Omental fat pad (tissue), 4 donors: ENCODE data around the gene COQ4. TPM values are rescaled to one million over a fixed set of nuclear protein-coding genes. Genes with fewer than 3 reads are reported as not detected.

ENCODE experiments used
- ATAC-seq: fragments of 150-250 bp; one replicate; pipeline ENCODE4 v1.9.1; 2016; ENCODE audit warnings: mild to moderate bottlenecking, moderate library complexity; ENCODE audit not compliant: low FRiP score
- DNase-seq: peaks from one replicate; pipeline ENCODE4 v3.0.0-alpha.2; 2019; ENCODE audit warnings: low spot score
- total RNA-seq, 4 donors: library from RNA; depleted of rRNA; stranded (reverse); fragments of >200 nt; gene quantifications; one replicate each; pipeline ENCODE4 v1.1.0, GENCODE V29; 2016
- TF ChIP-seq, protein P1 (sequence below), 3 donors: fragments of 450-650 bp; IDR thresholded peaks; one replicate each; pipeline ENCODE4 v1.5.1; 2016 to 2017; ENCODE audit warnings: antibody characterized with exemption in 3 of 3, mild to moderate bottlenecking in 3 of 3, moderate library complexity in 2 of 3

Gene COQ4
- total RNA-seq, 4 donors from 2014 or later = 30.6 to 34.7 (median 32.8) TPM

DNA sequence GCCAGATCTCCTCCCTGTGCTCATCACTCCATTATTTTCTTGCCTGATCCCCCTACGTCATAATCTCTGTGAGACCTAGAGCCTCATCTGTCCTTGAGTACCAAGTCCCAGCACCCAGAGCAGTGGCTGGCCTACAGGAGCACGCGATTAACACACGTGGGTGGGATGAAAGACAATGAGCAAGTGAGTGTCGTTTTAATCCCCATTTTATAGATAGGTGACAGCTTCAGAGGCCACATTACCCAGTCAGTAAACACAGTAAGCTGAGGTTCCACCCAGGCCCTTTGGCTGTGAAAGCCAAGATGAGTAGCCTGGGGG, 17.7 kb upstream of the COQ4 start:
- no peak for ATAC-seq
- TF ChIP-seq, protein P1, sequence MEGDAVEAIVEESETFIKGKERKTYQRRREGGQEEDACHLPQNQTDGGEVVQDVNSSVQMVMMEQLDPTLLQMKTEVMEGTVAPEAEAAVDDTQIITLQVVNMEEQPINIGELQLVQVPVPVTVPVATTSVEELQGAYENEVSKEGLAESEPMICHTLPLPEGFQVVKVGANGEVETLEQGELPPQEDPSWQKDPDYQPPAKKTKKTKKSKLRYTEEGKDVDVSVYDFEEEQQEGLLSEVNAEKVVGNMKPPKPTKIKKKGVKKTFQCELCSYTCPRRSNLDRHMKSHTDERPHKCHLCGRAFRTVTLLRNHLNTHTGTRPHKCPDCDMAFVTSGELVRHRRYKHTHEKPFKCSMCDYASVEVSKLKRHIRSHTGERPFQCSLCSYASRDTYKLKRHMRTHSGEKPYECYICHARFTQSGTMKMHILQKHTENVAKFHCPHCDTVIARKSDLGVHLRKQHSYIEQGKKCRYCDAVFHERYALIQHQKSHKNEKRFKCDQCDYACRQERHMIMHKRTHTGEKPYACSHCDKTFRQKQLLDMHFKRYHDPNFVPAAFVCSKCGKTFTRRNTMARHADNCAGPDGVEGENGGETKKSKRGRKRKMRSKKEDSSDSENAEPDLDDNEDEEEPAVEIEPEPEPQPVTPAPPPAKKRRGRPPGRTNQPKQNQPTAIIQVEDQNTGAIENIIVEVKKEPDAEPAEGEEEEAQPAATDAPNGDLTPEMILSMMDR (IDR thresholded peaks at IDR 0.05) = no peak

GRCh38 chr9:128309551-128309950, 13.1 kb upstream of the COQ4 start:
- DNase-seq (no peak), ATAC-seq (no peak)
- TF ChIP-seq, protein P1 (IDR thresholded peaks at IDR 0.05) = no peak

More for the DNA sequence above, 17.7 kb upstream of the COQ4 start:
- DNase-seq = no peak

DNA sequence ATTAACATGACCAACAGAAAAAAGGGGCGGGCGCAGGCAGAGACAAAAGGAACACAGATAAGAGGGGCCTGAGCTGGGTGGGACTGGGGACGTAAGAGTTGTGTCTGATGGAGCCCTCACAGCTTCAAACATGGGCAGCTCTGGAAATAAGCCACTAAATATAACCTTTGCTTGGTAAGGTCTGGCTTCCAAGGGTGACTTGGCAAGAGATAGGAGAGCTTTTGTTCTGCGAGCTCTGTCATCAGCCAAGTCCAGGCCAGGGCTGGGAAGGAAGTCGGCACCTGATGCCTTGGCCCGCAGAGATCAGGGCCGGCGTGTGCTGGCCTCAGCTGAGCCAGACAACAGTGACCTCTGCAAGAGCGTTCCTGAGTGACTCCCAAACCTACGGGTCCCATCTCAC, 12.2 kb upstream of the COQ4 start:
- TF ChIP-seq, protein P1 (IDR thresholded peaks at IDR 0.05) = no peak
- ATAC-seq (no peak), DNase-seq (no peak)

DNA sequence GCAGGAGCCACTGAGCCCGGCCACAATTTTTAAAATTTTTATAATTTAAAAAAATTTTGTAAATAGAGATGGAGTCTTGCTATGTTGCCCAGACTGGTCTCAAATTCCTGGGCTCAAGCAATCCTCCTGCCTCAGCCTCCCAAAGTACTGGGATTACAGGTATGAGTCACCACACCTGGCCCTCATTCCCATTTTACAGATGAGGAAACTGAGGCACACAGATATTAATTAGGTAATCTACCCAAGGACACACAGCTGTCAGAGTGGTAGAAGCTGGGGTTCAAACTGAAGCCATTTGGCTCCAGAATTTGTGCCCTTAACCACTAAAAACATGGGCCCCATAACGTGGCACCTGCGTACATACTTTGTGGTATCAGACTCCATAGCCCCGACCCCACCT, 7.9 kb upstream of the COQ4 start:
- DNase-seq (no peak), ATAC-seq (no peak)
- TF ChIP-seq, protein P1 (IDR thresholded peaks at IDR 0.05) = no peak

DNA sequence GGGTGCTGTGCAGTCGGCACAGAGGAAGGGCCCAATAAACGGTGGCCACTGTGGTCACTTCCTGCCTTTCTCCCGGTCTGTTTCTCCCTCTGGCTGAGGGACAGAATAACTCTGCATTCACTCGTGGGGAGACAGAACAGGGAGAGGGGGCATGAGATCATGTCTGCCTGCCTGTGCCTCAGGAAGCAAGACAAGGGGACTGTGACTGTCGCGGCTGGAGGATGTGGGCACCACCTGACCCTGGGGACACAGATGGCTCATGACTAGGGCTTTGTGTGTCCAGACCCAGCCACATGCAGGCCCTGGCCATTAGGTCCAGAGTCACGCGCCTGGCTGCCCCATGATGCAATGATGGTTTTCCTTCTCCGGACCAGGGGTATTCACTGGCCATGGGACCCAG, 6.2 kb upstream of the COQ4 start:
- no peak for DNase-seq
- TF ChIP-seq, protein P1 (IDR thresholded peaks at IDR 0.05) = no peak
- ATAC-seq = no peak

DNA sequence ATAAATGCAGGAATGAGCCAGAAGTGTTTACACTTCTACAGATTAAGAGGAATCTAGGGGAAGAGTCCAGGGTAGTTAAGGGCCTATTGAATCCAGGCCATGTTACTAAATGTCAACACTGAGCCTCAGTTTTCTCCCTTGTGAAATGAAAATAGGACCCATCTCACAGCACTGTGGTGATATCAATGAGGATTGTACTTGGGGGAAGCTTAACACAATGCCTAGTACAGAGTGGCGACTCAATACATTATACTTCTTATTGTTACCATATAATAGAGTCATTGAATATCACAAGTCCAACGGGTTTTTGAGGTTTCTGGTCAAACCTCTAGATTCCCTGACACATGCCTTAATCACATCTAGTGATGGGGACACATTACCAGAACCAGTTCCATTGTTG, 5.0 kb upstream of the COQ4 start:
- TF ChIP-seq, protein P1 (IDR thresholded peaks at IDR 0.05) = no peak
- ATAC-seq (no peak), DNase-seq (no peak)

GRCh38 chr9:128321343-128321742, 1.3 kb upstream of the COQ4 start:
- ATAC-seq (no peak), DNase-seq (no peak)
- TF ChIP-seq, protein P1 (IDR thresholded peaks at IDR 0.05) = no peak
